GM18861 (cell line): Measurements from ENCODE around the gene ABLIM3.

Experiments used
- ATAC-seq: cut with Tn5 transposase; IDR thresholded peaks from one replicate; pipeline ENCODE4 v1.9.1; 2021; ENCODE audit not compliant: unreplicated experiment

Gene ABLIM3

GRCh38 chr5:149215478-149216090 is 74.3 kb downstream of the ABLIM3 start:
- ATAC-seq = no peak

- no peak for ATAC-seq
These were observed 75.2 kb downstream of the ABLIM3 start for GRCh38 chr5:149216496-149216895.

- ATAC-seq = no peak
These were observed 76.0 kb downstream of the ABLIM3 start for GRCh38 chr5:149217096-149217802.

GRCh38 chr5:149217803-149218155 is 76.5 kb downstream of the ABLIM3 start:
- ATAC-seq = no peak

GRCh38 chr5:149219584-149219983 is 78.3 kb downstream of the ABLIM3 start:
- no peak for ATAC-seq

GRCh38 chr5:149220750-149221149 is 79.5 kb downstream of the ABLIM3 start:
- no peak for ATAC-seq

- no peak for ATAC-seq
These were observed 80.0 kb downstream of the ABLIM3 start for GRCh38 chr5:149221326-149221725.

- ATAC-seq = no peak
These were observed 80.5 kb downstream of the ABLIM3 start for GRCh38 chr5:149221731-149222342.

GRCh38 chr5:149223081-149223848 is 82.0 kb downstream of the ABLIM3 start:
- ATAC-seq = no peak

- ATAC-seq = no peak
These were observed 83.0 kb downstream of the ABLIM3 start for GRCh38 chr5:149224282-149224681.

GRCh38 chr5:149227168-149227826 is 86.0 kb downstream of the ABLIM3 start:
- ATAC-seq = no peak

- ATAC-seq = no peak
These were observed 87.5 kb downstream of the ABLIM3 start for GRCh38 chr5:149228618-149229297.

GRCh38 chr5:149229298-149229937 is 88.1 kb downstream of the ABLIM3 start:
- ATAC-seq = no peak

GRCh38 chr5:149235841-149236240 is 94.5 kb downstream of the ABLIM3 start:
- ATAC-seq = no peak

GRCh38 chr5:149237662-149238061 is 96.4 kb downstream of the ABLIM3 start:
- no peak for ATAC-seq

GRCh38 chr5:149238540-149238939 is 97.2 kb downstream of the ABLIM3 start:
- no peak for ATAC-seq

- ATAC-seq = no peak
These were observed 98.6 kb downstream of the ABLIM3 start for GRCh38 chr5:149239917-149240316.

- ATAC-seq = no peak
These were observed 99.2 kb downstream of the ABLIM3 start for GRCh38 chr5:149240354-149240998.

GRCh38 chr5:149242339-149242738 is 101.0 kb downstream of the ABLIM3 start:
- no peak for ATAC-seq

- no peak for ATAC-seq
These were observed 105.6 kb downstream of the ABLIM3 start for GRCh38 chr5:149246906-149247305.
